ENCODE measurements around the gene PMEPA1. TPM values are rescaled to one million over a fixed set of nuclear protein-coding genes. Genes with fewer than 3 reads are reported as not detected.

Gene PMEPA1
- total and polyA plus RNA-seq, 10 of the 15 experiments (the other 5 are each of a cell fraction or from before 2014, with no cell fraction given): 0.02 to 0.10 (median 0.04) TPM; not detected in 3

GRCh38 chr20:57718490-57719009, 8.7 kb upstream of the PMEPA1 start (continued):
- no peak for TF ChIP-seq JUNB (IDR thresholded peaks at IDR 0.05)
- no peak for TF ChIP-seq SREBF1 (IDR thresholded peaks at IDR 0.05; ENCODE audit: low read length)
- TF ChIP-seq TBL1XR1 (IDR thresholded peaks at IDR 0.05; ENCODE audit: low read depth, low read length): no peak
- TF ChIP-seq IRF5 (IDR thresholded peaks at IDR 0.05; ENCODE audit: borderline replicate concordance): no peak
- TF ChIP-seq SKIL (IDR thresholded peaks at IDR 0.05; ENCODE audit: low read depth, poor library complexity, severe bottlenecking): peak; percentile 98
- peak; percentile 65 for TF ChIP-seq FOS (IDR thresholded peaks at IDR 0.05; ENCODE audit: borderline replicate concordance, extremely low read depth, insufficient read length)
- TF ChIP-seq, protein P1, sequence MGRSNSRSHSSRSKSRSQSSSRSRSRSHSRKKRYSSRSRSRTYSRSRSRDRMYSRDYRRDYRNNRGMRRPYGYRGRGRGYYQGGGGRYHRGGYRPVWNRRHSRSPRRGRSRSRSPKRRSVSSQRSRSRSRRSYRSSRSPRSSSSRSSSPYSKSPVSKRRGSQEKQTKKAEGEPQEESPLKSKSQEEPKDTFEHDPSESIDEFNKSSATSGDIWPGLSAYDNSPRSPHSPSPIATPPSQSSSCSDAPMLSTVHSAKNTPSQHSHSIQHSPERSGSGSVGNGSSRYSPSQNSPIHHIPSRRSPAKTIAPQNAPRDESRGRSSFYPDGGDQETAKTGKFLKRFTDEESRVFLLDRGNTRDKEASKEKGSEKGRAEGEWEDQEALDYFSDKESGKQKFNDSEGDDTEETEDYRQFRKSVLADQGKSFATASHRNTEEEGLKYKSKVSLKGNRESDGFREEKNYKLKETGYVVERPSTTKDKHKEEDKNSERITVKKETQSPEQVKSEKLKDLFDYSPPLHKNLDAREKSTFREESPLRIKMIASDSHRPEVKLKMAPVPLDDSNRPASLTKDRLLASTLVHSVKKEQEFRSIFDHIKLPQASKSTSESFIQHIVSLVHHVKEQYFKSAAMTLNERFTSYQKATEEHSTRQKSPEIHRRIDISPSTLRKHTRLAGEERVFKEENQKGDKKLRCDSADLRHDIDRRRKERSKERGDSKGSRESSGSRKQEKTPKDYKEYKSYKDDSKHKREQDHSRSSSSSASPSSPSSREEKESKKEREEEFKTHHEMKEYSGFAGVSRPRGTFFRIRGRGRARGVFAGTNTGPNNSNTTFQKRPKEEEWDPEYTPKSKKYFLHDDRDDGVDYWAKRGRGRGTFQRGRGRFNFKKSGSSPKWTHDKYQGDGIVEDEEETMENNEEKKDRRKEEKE (IDR thresholded peaks at IDR 0.05): no peak
- TF ChIP-seq REST (IDR thresholded peaks at IDR 0.05; ENCODE audit: low read depth, low read length): no peak
- no peak for TF ChIP-seq NFYA (IDR thresholded peaks at IDR 0.05; ENCODE audit: borderline replicate concordance, low read depth, low read length)
- TF ChIP-seq HDAC6 (IDR thresholded peaks at IDR 0.05; ENCODE audit: unreplicated experiment): no peak
- TF ChIP-seq NFYB (IDR thresholded peaks at IDR 0.05; ENCODE audit: insufficient read depth, low read depth, low read length): peak; percentile 94
- no peak for TF ChIP-seq ZNF274 (IDR thresholded peaks at IDR 0.05; ENCODE audit: insufficient read depth, insufficient read length)
- TF ChIP-seq ZNF622 (IDR thresholded peaks at IDR 0.05): no peak
- TF ChIP-seq GATAD2B (conservative IDR thresholded peaks at IDR 0.05; ENCODE audit: low read depth): no peak
- TF ChIP-seq KDM1A (IDR thresholded peaks at IDR 0.05; ENCODE audit: borderline replicate concordance): no peak
- TF ChIP-seq CREB1 (IDR thresholded peaks at IDR 0.05; ENCODE audit: low read depth): peak; percentile 84
- TF ChIP-seq, protein P2, sequence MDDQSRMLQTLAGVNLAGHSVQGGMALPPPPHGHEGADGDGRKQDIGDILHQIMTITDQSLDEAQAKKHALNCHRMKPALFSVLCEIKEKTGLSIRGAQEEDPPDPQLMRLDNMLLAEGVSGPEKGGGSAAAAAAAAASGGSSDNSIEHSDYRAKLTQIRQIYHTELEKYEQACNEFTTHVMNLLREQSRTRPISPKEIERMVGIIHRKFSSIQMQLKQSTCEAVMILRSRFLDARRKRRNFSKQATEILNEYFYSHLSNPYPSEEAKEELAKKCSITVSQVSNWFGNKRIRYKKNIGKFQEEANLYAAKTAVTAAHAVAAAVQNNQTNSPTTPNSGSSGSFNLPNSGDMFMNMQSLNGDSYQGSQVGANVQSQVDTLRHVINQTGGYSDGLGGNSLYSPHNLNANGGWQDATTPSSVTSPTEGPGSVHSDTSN (IDR thresholded peaks at IDR 0.05; ENCODE audit: insufficient replicate concordance, low read depth, low read length): peak; percentile 91
